Inflammatory macrophage treated with lipopolysaccharide for 4 hours (primary cell): ENCODE data around the gene SIRPG.
"Not testable (repeated sequence)": the region's sequence is repeated elsewhere in the genome, so short reads cannot be mapped to it uniquely, and the experiment has no call there.

Experiments used
- DNase-seq: peaks from one replicate; pipeline ENCODE4 v3.0.0-alpha.2; 2020

The SIRPG gene

GRCh38 chr20:1635291-1635979 lies 22.1 kb downstream of the SIRPG start:
- no peak for DNase-seq

- DNase-seq, result no peak
These were observed 24.0 kb downstream of the SIRPG start for GRCh38 chr20:1633535-1633934.

GRCh38 chr20:1632178-1632577 lies 25.4 kb downstream of the SIRPG start:
- DNase-seq, result no peak

- no peak for DNase-seq
These were observed 26.0 kb downstream of the SIRPG start for GRCh38 chr20:1631309-1632151.

GRCh38 chr20:1630186-1630585 lies 27.4 kb downstream of the SIRPG start:
- no peak for DNase-seq

GRCh38 chr20:1629321-1629720 lies 28.3 kb downstream of the SIRPG start:
- DNase-seq, result no peak

GRCh38 chr20:1628621-1629020 lies 29.0 kb downstream of the SIRPG start:
- no peak for DNase-seq

GRCh38 chr20:1627200-1627550 lies 30.4 kb downstream of the SIRPG start:
- DNase-seq, result no peak

GRCh38 chr20:1626528-1627199 lies 30.9 kb downstream of the SIRPG start:
- DNase-seq, result peak; percentile 58

- DNase-seq, result no peak
These were observed 32.4 kb downstream of the SIRPG start for GRCh38 chr20:1625083-1625690.

GRCh38 chr20:1623501-1624205 lies 33.9 kb downstream of the SIRPG start:
- DNase-seq, result peak; percentile 92

GRCh38 chr20:1622450-1622849 lies 35.1 kb downstream of the SIRPG start:
- peak; percentile 36 for DNase-seq

GRCh38 chr20:1621316-1621715 lies 36.3 kb downstream of the SIRPG start:
- no peak for DNase-seq

GRCh38 chr20:1619861-1620444 lies 37.6 kb downstream of the SIRPG start, which contains the start of gene SIRPB1:
SIRPB1 (minus strand) TSS chr20:1620009; CDS start chr20:1619944, 65 bp downstream.
- peak; percentile 83 for DNase-seq

GRCh38 chr20:1618954-1619540 lies 38.5 kb downstream of the SIRPG start:
- DNase-seq, result peak; percentile 57

GRCh38 chr20:1618479-1618878 lies 39.1 kb downstream of the SIRPG start:
- no peak for DNase-seq

GRCh38 chr20:1616858-1617434 lies 40.6 kb downstream of the SIRPG start:
- DNase-seq, result peak; percentile 50

- not testable (repeated sequence) for DNase-seq
These were observed 47.2 kb downstream of the SIRPG start for GRCh38 chr20:1610404-1610803.

- DNase-seq, result not testable (repeated sequence)
These were observed 48.8 kb downstream of the SIRPG start for GRCh38 chr20:1608678-1609347.

- no peak for DNase-seq
These were observed 56.8 kb downstream of the SIRPG start for GRCh38 chr20:1600736-1601135.

- DNase-seq, result no peak
These were observed 62.2 kb downstream of the SIRPG start for GRCh38 chr20:1595333-1595732.
